Right renal cortex interstitium (tissue), 3 donors: Measurements from ENCODE around the gene TSC22D3. TPM values are rescaled to one million over a fixed set of nuclear protein-coding genes. Genes with fewer than 3 reads are reported as not detected.
"Not testable (repeated sequence)": the region's sequence is repeated elsewhere in the genome, so short reads cannot be mapped to it uniquely, and the experiment has no call there.

Experiments
- DNase-seq, 3 donors: peaks; one replicate each; pipeline ENCODE4 v3.0.0-alpha.2; 2013; ENCODE audit warnings: low read depth in 3 of 3, low spot score in 2 of 3
- polyA plus RNA-seq, 3 donors: library from polyadenylated mRNA; unstranded; fragments of 120-200 nt; gene quantifications; one replicate each; pipeline ENCODE4 v1.2.1, GENCODE V29; 2013; ENCODE audit not compliant: insufficient read length in 3 of 3

The TSC22D3 gene
- polyA plus RNA-seq, 3 donors = 125 to 132 (median 129) TPM

- DNase-seq = no peak
Measured at GRCh38 chrX:107713543-107714205, 61.9 kb downstream of the TSC22D3 start.

GRCh38 chrX:107713203-107713542 lies 62.4 kb downstream of the TSC22D3 start:
- DNase-seq = no peak

- no peak for DNase-seq
Measured at GRCh38 chrX:107712231-107713202, 63.1 kb downstream of the TSC22D3 start.

- DNase-seq = no peak
Measured at GRCh38 chrX:107711521-107712181, 63.9 kb downstream of the TSC22D3 start.

GRCh38 chrX:107710617-107711391 lies 64.8 kb downstream of the TSC22D3 start:
- no peak for DNase-seq

GRCh38 chrX:107709266-107709806 lies 66.3 kb downstream of the TSC22D3 start:
- no peak for DNase-seq

- no peak for DNase-seq
Measured at GRCh38 chrX:107708762-107709161, 66.8 kb downstream of the TSC22D3 start.

- DNase-seq = no peak
Measured at GRCh38 chrX:107707866-107708265, 67.7 kb downstream of the TSC22D3 start.

GRCh38 chrX:107706309-107706708 lies 69.3 kb downstream of the TSC22D3 start:
- DNase-seq = no peak

- DNase-seq = no peak
Measured at GRCh38 chrX:107704587-107704986, 71.0 kb downstream of the TSC22D3 start.

GRCh38 chrX:107704181-107704580 lies 71.4 kb downstream of the TSC22D3 start:
- DNase-seq = no peak

- no peak for DNase-seq
Measured at GRCh38 chrX:107701493-107702121, 74.0 kb downstream of the TSC22D3 start.

- DNase-seq = no peak
Measured at GRCh38 chrX:107700790-107701189, 74.8 kb downstream of the TSC22D3 start.

GRCh38 chrX:107700317-107700774 lies 75.2 kb downstream of the TSC22D3 start:
- no peak for DNase-seq

GRCh38 chrX:107699616-107700015 lies 76.0 kb downstream of the TSC22D3 start:
- no peak for DNase-seq

- no peak for DNase-seq
Measured at GRCh38 chrX:107691024-107691448, 84.6 kb downstream of the TSC22D3 start.

GRCh38 chrX:107687445-107687844 lies 88.1 kb downstream of the TSC22D3 start:
- DNase-seq = no peak

- DNase-seq = no peak
Measured at GRCh38 chrX:107686792-107687191, 88.8 kb downstream of the TSC22D3 start.

GRCh38 chrX:107686026-107686425 lies 89.6 kb downstream of the TSC22D3 start:
- no peak for DNase-seq

- not testable (repeated sequence) for DNase-seq
Measured at GRCh38 chrX:107685586-107685985, 90.0 kb downstream of the TSC22D3 start.
